Activated T-helper 2 cell treated with anti-CD3 and anti-CD28 coated beads, Interferon-gamma antibody, Interleukin-2, Interleukin-4, amounts not matched to agents 10 μg/mL and 5 μg/mL and 100 μg/mL, durations not matched to agents 14 hours and 24 hours and 36 hours (primary cell): Measurements from ENCODE around the gene LNPEP. TPM values are rescaled to one million over a fixed set of nuclear protein-coding genes. Genes with fewer than 3 reads are reported as not detected.

ENCODE experiments used
- DNase-seq: peaks from one replicate; pipeline ENCODE4 v3.0.0; 2021; ENCODE audit warnings: low spot score
- H3K27ac Mint-ChIP-seq: one replicate; pipeline ENCODE4 v1.8.0; 2021; ENCODE audit warnings: mixed read lengths
- H3K27me3 Mint-ChIP-seq: one replicate; pipeline ENCODE4 v1.8.0; 2021; ENCODE audit warnings: low read depth, mixed read lengths
- H3K36me3 Mint-ChIP-seq: one replicate; pipeline ENCODE4 v1.8.0; 2021; ENCODE audit warnings: low read depth, mixed read lengths
- H3K4me1 Mint-ChIP-seq: one replicate; pipeline ENCODE4 v1.8.0; 2021; ENCODE audit warnings: low read depth, mixed read lengths
- H3K4me3 Mint-ChIP-seq: one replicate; pipeline ENCODE4 v1.8.0; 2021; ENCODE audit warnings: low read depth, mild to moderate bottlenecking, moderate library complexity, mixed read lengths
- H3K9me3 Mint-ChIP-seq: one replicate; pipeline ENCODE4 v1.8.0; 2021; ENCODE audit warnings: mixed read lengths
- intact Hi-C: fragments of 100-400 bp; cut with micrococcal nuclease; formaldehyde crosslinking; loops from one replicate; pipeline ENCODE4 v1.15.1; 2023
- total RNA-seq: library from RNA; stranded (reverse); gene quantifications from 2 replicates; pipeline ENCODE4 v1.2.3, GENCODE V29; 2022

LNPEP gene
- total RNA-seq, 1 donor from 2014 or later: 37.9 TPM

DNA sequence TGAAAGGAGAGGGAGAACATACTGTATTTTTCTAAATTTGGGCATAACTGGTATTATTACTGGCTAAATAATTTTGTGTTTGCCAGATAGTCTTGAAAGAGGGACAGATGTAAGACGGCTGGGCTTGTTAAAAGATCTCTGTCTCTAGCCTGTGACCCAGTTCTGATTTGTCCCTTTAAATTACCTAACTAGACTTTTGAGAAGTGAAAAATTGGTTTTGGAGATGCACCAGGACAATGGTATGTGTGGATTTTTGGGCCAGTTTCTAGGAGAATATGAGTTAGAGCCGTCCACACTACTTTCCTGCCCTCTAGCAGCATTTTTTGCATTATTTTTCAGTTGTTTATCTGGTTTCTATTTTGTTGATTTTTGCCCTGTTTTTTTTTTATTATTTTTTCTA lies 33.5 kb downstream of the LNPEP start:
- H3K4me1 Mint-ChIP-seq: peaks cover 63% of the 10 kb centered on the region
- peaks cover 4% of the 10 kb centered on the region for H3K9me3 Mint-ChIP-seq
- H3K27me3 Mint-ChIP-seq: no peaks in the 10 kb centered on the region
- intact Hi-C loops: no loop called here
- no peak overlapping the region for H3K4me3 Mint-ChIP-seq
- H3K27ac Mint-ChIP-seq: no peak overlapping the region
- DNase-seq: no peak
- peaks cover 32% of the 10 kb centered on the region for H3K36me3 Mint-ChIP-seq

DNA sequence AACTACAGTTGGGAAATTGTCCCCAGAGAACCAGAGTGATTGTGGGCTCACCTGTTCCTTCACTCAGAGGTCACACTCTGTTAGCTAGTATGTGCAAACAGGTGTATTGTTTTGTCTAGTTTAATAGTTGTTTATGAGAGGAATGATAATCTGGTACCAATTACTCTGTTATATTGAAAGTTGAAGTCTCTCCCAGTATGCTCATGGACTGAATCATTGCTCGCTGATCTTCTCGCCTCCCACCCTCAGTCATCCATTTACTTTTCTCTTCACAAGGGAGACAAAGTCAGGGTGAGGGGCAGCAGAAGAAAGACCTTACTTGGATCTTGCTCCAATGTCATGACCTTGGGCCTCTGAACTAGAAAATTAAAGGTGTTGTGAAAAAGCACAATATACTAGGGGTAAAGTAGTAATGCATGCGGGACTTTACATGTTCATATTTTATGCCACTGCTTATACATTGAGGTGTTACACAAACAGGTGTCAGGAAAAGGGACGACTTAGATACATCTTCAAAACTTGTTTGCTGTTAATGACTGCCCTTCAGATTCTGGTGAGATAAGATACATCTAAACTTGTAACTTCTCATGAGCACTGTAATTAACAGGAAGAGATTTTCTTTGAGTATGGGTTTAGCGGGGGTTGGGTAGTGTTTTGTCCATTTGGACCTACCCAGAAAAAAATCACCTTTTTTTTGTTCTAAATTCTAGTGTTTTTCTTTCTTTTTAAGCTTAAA lies 36.9 kb downstream of the LNPEP start:
- H3K4me3 Mint-ChIP-seq: peak overlapping the region; percentile 5
- H3K27ac Mint-ChIP-seq: peak overlapping the region; percentile 25
- H3K27me3 Mint-ChIP-seq: no peaks in the 10 kb centered on the region
- H3K9me3 Mint-ChIP-seq: no peaks in the 10 kb centered on the region
- intact Hi-C loops: no loop called here
- DNase-seq: no peak
- peaks cover 12% of the 10 kb centered on the region for H3K36me3 Mint-ChIP-seq
- H3K4me1 Mint-ChIP-seq: peaks cover 60% of the 10 kb centered on the region

DNA sequence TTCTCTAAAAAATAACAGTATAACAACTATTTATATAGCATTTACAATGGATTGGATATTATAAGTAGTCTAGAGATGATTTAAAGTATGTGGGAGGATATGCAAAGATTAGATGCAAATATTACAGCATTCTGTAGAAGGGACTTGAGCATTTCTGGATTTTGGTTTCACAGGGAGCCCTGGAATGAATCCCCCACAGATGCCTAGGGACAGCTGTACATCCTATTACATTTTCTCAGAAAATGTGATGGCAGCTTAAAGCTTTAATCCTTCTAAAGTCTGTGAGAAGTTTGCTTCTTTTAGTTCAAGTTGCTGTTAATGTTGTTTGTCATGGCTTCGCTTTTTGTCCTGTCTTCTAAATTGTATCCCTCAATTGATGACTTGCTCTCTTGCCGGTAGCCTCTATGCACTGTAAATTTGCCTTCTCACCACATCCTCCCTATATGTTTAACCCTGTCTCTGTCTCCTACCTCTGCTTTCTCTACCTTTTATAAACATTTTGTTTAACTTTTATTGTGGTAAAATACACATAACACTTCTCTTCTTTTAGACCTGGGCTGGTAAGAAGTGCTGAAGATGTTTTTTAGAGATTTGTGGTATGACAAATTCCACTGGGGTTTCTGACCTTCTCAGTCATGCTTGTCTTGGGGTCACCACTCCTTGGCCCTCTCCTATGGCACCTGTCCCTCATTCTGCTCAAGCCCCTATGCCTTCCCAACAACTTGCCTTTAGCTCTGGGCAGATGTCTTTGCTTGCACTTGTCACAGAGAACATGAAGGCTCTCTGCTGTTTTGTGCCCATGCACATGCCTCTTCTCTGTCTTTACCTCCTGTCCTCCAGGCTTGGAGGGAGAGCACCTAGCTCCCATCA lies 37.9 kb downstream of the LNPEP start:
- Mint-ChIP-seq H3K36me3 (peaks cover 15% of the 10 kb centered on the region), H3K4me3 (no peak overlapping the region), H3K27me3 (no peaks in the 10 kb centered on the region), H3K4me1 (peaks cover 51% of the 10 kb centered on the region), H3K27ac (peak overlapping the region; percentile 14), H3K9me3 (no peaks in the 10 kb centered on the region)
- intact Hi-C loops: no loop called here
- DNase-seq: no peak

DNA sequence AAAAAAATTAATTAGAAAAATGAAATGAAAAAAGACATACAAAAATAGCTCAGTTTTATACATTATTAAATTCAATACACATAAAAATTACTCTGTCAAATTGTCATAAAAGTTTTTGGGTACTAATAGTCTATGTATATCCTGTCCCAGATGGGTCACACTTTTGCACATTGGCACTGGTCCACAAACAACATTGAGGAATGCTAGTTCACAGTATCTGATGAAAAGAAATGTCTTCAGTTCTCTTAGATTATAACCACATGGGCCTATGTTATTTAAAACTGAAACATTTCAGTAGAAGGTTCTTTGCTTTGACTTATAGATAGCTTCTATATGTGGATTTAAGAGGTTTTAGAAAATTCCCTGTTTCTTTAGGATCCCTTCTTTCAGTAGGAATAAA lies 39.8 kb downstream of the LNPEP start:
- Mint-ChIP-seq H3K27ac (no peak overlapping the region), H3K4me3 (no peak overlapping the region), H3K27me3 (no peaks in the 10 kb centered on the region), H3K36me3 (peaks cover 31% of the 10 kb centered on the region), H3K9me3 (no peaks in the 10 kb centered on the region), H3K4me1 (peaks cover 46% of the 10 kb centered on the region)
- intact Hi-C loops: no loop called here
- no peak for DNase-seq

DNA sequence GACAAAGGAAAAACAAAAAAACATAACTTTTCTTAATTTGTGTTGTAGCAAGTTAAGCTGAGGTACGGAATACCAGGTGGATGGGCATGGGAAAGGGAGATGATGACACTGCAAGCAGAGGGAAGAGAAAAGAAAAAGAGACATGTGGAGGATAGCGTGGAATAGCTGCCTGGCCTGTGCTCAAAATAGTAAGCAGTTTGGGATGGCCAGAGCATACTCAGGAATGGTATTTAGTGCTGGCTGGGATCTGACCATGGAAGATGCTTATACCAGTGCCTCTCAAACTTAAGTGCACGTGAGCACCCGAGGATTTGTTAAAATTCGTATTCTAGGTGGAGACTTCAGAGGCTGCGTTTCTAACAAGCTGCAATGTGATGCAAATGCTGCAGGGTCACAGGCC lies 41.3 kb downstream of the LNPEP start:
- Mint-ChIP-seq H3K9me3 (no peaks in the 10 kb centered on the region), H3K27me3 (no peaks in the 10 kb centered on the region), H3K4me3 (no peak overlapping the region), H3K4me1 (peaks cover 35% of the 10 kb centered on the region), H3K36me3 (peaks cover 44% of the 10 kb centered on the region), H3K27ac (no peak overlapping the region)
- no peak for DNase-seq
- intact Hi-C loops: no loop called here

DNA sequence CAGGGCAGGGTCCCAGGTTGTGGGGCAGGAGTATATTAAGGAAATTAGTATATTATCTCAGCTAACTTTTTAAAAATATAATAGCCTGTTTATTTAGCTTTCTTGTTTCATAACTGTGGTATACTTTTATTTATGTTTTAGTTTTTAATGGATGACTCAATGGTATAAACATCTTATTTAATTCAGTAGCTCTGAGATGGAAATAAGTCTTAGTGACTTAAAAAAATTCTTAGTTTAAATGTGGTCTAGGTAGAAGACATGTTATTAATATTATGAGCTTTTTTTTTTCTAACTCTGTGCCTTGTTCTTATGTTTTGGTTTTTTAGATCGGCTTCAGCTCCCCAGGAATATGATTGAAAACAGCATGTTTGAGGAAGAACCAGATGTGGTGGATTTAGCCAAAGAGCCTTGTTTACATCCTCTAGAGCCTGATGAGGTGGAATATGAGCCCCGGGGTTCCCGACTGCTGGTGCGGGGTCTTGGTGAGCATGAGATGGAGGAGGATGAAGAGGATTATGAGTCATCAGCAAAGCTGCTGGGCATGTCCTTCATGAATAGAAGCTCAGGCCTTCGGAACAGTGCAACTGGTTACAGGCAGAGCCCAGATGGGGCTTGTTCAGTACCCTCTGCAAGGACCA lies 43.1 kb downstream of the LNPEP start:
- intact Hi-C loops: no loop called here
- Mint-ChIP-seq H3K36me3 (peaks cover 52% of the 10 kb centered on the region), H3K4me1 (peaks cover 31% of the 10 kb centered on the region), H3K27ac (peak overlapping the region; percentile 21), H3K27me3 (no peaks in the 10 kb centered on the region), H3K9me3 (no peaks in the 10 kb centered on the region), H3K4me3 (no peak overlapping the region)
- DNase-seq: no peak

DNA sequence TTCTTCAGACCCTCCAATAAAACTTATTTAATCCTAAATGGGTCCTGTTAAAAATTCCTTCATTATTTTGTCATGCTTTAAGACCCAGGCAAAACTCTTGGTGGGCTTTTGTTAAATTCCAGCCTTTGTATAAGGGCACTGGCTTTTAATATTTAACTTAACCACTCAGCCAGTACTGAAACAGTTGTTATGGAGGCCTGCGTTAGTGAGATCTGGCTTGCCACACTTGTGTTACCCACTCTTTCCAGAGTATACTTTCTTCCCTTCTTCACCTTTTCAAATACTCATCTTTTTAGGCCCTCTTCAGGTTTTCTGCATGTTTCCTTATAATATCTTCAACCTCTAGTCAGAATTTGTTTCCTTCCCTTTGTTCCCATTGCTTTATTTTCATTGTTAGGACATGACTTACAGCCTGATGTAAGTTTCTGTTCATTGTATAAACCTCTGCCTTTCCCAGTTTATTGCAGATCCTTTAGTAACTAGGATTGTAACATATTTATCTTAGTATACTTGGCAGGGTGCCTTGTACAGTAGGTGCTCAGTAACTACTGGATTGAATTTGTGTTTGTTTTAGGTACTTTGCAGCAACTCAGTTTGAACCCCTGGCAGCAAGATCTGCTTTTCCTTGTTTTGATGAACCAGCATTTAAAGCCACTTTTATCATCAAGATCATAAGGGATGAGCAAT lies 48.8 kb downstream of the LNPEP start:
- no peak overlapping the region for H3K4me3 Mint-ChIP-seq
- no peaks in the 10 kb centered on the region for H3K27me3 Mint-ChIP-seq
- peaks cover 68% of the 10 kb centered on the region for H3K36me3 Mint-ChIP-seq
- H3K9me3 Mint-ChIP-seq: no peaks in the 10 kb centered on the region
- H3K27ac Mint-ChIP-seq: no peak overlapping the region
- intact Hi-C loops: no loop called here
- H3K4me1 Mint-ChIP-seq: peaks cover 21% of the 10 kb centered on the region
- no peak for DNase-seq

DNA sequence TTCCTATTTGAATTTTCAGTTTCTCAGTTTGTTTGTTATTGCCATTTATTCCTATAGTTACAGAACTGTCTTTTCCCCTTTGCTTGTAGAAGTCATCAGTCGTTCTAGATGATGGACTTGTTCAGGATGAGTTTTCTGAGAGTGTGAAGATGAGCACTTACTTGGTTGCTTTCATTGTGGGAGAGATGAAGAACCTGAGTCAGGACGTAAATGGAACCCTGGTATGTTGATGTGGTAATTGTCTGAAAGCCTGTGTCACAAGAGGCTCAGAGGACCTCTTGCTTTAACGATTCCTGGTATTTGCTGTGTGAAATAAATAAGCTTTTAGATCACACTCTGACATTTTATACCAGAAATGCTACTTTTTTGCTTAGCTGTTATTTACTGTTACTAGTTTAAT lies 50.6 kb downstream of the LNPEP start:
- peaks cover 1% of the 10 kb centered on the region for H3K9me3 Mint-ChIP-seq
- DNase-seq: no peak
- H3K4me3 Mint-ChIP-seq: no peak overlapping the region
- peaks cover 26% of the 10 kb centered on the region for H3K4me1 Mint-ChIP-seq
- peak overlapping the region; percentile 38 for H3K27ac Mint-ChIP-seq
- intact Hi-C loops: no loop called here
- H3K36me3 Mint-ChIP-seq: peaks cover 70% of the 10 kb centered on the region
- H3K27me3 Mint-ChIP-seq: no peaks in the 10 kb centered on the region

DNA sequence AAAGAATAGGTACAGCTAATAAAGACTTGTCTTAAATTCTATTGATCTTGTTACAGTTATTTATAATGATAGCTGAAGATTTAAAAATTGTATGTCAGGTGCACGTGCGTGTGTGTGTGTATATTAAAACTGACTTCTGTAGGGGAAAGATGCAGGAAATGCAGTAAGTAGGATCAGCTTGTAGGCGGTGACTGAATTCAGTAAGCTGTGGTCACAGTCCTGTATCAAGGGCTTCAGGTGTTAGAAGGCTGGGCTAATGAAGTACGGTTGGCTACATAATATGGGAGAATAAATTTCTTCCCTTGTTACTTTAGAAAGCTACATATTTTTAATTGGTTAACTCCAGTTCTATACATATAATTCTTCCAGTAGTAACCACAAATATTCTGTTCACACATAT lies 54.2 kb downstream of the LNPEP start:
- H3K36me3 Mint-ChIP-seq: peaks cover 78% of the 10 kb centered on the region
- H3K4me1 Mint-ChIP-seq: peaks cover 27% of the 10 kb centered on the region

DNA sequence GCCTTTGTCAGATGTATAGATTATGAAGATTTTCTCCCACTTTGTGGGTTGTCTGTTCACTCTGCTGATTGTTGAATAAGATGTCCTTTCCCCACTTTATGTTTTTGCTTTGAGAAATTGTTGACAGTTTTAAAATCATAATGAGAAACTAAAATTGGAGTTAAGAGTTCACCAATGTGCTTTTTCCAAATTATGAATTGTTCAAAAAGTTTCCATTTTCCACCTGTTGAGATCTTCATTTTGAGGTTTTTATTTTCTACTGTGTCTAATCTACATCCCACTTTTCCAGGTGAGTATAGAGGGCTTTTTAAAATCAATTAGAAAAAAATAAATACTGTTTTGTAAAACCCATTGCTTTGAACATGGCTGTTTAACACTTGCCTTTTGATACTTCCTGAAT lies 55.8 kb downstream of the LNPEP start:
- intact Hi-C loops: no loop called here
- no peak for DNase-seq
- peaks cover 5% of the 10 kb centered on the region for H3K9me3 Mint-ChIP-seq
- peaks cover 71% of the 10 kb centered on the region for H3K36me3 Mint-ChIP-seq
- no peak overlapping the region for H3K4me3 Mint-ChIP-seq
- H3K27ac Mint-ChIP-seq: no peak overlapping the region
- no peaks in the 10 kb centered on the region for H3K27me3 Mint-ChIP-seq
- peaks cover 28% of the 10 kb centered on the region for H3K4me1 Mint-ChIP-seq

More for the DNA sequence above, 54.2 kb downstream of the LNPEP start:
- H3K4me3 Mint-ChIP-seq: no peak overlapping the region
- H3K27ac Mint-ChIP-seq: no peak overlapping the region
- intact Hi-C loops: no loop called here
- peaks cover 5% of the 10 kb centered on the region for H3K9me3 Mint-ChIP-seq
- DNase-seq: no peak
- no peaks in the 10 kb centered on the region for H3K27me3 Mint-ChIP-seq

DNA sequence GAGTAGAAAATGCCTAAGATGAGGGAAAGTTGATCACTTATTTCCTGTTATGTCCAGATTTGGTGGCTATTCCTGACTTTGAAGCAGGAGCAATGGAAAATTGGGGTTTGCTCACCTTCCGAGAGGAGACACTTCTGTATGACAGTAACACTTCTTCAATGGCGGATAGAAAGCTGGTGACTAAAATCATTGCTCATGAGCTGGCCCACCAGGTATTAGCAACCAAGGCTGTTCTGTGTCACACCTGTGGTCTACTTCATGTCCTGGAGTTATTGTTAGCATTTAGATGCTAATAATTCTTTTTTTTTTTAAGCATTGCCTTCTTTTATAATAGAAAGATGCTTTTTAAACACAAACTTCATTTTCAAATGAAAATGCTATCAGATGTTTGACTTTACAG lies 57.9 kb downstream of the LNPEP start:
- DNase-seq: no peak
- Mint-ChIP-seq H3K9me3 (peaks cover 5% of the 10 kb centered on the region), H3K27ac (peak overlapping the region; percentile 8), H3K36me3 (peaks cover 70% of the 10 kb centered on the region), H3K4me3 (no peak overlapping the region), H3K4me1 (peaks cover 33% of the 10 kb centered on the region), H3K27me3 (no peaks in the 10 kb centered on the region)
- intact Hi-C loops: no loop called here

DNA sequence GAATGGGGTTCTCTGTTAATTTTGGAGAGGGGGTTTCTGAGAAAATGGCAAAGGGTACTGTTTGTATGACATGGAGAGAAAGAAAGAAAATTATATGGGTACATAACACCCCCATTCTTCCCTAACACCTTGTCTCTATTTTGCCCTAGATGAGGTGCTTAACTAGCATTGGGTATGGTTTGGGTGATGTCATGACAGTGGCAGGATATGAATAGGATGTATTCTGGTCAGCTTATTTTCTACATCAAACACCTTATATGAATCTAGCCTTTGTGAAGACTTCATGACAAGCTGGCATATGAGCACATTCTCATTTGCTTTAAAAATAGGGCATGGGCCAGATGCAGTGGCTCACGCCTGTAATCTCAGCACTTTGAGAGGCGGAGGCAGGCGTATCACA lies 58.6 kb downstream of the LNPEP start:
- peak overlapping the region; percentile 8 for H3K27ac Mint-ChIP-seq
- intact Hi-C loops: no loop called here
- H3K4me1 Mint-ChIP-seq: peaks cover 37% of the 10 kb centered on the region
- DNase-seq: no peak
- no peaks in the 10 kb centered on the region for H3K27me3 Mint-ChIP-seq
- no peak overlapping the region for H3K4me3 Mint-ChIP-seq
- H3K36me3 Mint-ChIP-seq: peaks cover 71% of the 10 kb centered on the region
- peaks cover 5% of the 10 kb centered on the region for H3K9me3 Mint-ChIP-seq
